Activated T-helper 1 cell treated with Interleukin-2 at 50 U/mL for 16 hours (primary cell): ENCODE measurements around the gene FXN.
"Not testable (repeated sequence)": the region's sequence is repeated elsewhere in the genome, so short reads cannot be mapped to it uniquely, and the experiment has no call there.

Experiments used
- DNase-seq: peaks from one replicate; pipeline ENCODE4 v3.0.0-alpha.2; 2020; ENCODE audit warnings: low read depth

The FXN gene

DNA sequence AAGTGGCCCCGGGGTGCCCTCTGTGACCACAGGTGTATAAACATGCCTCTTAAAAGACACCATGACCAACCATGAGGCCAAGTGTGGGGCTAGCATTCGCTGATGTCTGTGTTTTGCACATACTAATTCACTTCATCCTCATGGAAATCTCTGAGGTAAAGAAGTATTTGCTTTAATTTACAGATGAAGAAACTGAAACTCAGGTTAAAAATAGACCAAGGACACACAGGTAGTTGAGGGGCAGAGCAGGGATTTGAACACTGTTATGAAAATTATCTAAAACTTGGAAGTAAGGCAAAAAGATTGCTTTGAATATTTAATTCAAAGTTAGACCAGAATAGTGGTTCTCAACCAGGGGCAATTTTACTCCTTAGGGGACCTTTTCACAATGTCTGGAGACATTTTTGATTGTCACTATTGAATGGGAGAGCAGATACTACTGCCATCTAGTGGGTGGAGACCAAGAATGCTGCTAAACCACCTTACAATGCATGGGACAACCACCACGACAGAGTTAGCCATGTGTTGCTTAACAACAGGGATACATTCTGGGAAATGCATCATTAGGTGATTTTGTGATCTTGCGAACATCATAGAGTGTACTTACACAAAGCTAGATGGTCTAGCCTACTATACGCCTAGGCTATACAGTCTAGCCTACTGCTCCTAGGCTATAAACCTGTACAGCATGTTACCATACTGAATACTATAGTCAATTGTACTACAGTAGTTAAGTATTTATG is 8.0 kb upstream of the FXN start:
- no peak for DNase-seq

DNA sequence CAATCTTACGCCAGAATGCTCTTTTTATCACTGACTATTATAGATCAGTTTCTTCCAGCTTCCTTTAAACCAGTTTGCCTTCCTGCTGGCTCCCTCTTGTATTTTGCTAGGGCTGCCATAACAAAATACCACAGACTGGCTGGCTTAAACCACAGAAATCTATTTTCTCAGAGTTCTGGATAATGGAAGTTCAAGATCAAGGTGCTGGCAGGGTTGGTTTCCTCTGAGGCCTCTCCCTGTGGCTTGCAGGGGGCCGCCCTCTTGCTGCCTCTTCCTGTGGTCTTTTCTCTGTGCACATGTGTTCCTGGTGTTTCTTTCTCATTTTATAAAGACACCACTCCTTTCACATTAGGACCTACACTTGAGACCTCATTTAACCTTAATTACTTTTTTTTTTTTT is 6.8 kb upstream of the FXN start:
- DNase-seq = peak; percentile 12

DNA sequence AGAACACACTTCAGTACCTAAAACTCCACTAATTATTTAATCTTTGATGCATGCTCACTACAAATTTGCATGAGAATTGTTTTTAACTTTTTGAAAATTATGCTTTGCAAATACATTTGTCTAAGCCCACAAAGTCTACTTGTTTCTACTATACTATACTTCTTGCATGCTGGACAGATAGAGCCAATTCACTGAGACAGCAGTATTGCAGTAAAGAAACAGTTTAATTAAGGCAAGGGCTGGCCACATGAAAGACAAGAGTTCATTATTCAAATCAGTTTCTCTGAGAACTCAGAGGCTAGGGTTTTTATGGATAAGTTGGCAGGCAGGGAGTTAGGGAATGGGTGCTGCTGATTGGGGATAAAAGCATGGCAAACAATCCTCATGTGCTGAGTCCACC is 6.0 kb upstream of the FXN start:
- DNase-seq = no peak

DNA sequence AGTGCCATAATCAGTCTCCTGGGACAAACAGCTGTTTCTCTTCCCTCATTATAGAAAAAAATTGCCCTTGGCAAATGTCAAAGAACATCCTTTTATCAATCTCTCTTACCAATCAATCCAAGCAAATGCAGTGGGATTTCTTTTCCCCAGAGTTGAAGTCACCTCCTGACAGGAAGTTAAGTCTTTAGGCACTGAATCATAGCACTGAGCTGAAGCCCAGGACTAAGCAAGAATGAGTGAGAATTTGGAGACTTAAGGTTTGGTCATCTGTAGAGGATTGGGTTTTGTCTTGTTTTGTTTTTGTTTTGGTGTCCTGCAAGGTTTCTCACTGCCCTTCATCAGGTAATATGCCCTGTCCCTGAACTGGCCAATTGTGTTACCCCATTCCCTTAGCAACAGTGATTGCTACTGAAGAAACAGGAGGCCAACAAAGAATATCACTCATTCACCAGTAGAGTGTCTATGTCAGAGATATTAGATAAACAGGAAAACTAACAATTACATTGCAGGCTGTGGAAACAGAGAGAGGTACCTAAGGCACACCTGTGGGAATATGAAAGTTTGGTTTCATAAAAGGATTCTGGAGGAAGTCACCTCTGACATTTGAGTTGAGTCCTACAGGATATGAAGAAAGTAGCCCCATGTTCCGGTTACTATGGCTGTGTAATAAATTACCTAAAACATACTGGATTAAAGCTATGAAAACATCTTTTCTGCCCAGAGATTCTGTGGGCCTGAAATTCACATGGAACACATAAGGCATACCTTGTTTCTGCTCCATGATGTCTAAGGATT is 4.5 kb upstream of the FXN start:
- no peak for DNase-seq

DNA sequence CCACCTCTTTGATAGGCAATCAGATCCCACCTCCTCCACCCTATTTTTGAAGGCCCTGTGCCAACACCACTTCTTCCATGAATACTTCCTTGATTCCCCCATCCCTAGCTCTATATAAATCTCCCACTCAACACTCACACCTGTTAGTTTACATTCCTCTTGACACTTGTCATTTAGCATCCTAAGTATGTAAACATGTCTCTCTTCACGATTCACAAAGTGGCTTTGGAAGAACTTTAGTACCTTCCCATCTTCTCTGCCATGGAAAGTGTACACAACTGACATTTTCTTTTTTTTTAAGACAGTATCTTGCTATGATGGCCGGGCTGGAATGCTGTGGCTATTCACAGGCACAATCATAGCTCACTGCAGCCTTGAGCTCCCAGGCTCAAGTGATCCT is 1.5 kb upstream of the FXN start:
- no peak for DNase-seq

DNA sequence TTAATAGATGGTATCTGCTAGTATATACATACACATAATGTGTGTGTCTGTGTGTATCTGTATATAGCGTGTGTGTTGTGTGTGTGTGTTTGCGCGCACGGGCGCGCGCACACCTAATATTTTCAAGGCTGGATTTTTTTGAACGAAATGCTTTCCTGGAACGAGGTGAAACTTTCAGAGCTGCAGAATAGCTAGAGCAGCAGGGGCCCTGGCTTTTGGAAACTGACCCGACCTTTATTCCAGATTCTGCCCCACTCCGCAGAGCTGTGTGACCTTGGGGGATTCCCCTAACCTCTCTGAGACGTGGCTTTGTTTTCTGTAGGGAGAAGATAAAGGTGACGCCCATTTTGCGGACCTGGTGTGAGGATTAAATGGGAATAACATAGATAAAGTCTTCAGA is 757 bp downstream of the FXN start:
- no peak for DNase-seq

DNA sequence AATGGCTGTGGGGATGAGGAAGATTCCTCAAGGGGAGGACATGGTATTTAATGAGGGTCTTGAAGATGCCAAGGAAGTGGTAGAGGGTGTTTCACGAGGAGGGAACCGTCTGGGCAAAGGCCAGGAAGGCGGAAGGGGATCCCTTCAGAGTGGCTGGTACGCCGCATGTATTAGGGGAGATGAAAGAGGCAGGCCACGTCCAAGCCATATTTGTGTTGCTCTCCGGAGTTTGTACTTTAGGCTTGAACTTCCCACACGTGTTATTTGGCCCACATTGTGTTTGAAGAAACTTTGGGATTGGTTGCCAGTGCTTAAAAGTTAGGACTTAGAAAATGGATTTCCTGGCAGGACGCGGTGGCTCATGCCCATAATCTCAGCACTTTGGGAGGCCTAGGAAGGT is 1.2 kb downstream of the FXN start:
- DNase-seq = no peak

DNA sequence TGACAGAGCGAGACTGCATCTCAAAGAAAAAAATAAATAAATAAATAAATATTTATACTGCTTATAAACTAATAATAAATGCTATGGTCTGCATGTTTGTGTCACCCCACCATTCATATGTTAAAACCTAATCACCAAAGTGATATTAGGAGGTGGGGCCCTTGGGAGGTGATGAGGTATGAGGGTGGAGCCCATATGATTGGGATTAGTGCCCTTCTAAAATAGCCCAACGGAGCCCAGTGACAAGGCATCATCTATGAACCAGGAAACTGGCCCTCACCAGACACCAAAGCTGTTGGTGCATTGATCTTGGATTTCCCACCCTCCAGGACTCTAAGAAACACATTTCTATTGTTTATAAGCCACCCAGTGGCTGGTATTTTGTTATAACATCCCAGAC is 5.1 kb downstream of the FXN start:
- no peak for DNase-seq

DNA sequence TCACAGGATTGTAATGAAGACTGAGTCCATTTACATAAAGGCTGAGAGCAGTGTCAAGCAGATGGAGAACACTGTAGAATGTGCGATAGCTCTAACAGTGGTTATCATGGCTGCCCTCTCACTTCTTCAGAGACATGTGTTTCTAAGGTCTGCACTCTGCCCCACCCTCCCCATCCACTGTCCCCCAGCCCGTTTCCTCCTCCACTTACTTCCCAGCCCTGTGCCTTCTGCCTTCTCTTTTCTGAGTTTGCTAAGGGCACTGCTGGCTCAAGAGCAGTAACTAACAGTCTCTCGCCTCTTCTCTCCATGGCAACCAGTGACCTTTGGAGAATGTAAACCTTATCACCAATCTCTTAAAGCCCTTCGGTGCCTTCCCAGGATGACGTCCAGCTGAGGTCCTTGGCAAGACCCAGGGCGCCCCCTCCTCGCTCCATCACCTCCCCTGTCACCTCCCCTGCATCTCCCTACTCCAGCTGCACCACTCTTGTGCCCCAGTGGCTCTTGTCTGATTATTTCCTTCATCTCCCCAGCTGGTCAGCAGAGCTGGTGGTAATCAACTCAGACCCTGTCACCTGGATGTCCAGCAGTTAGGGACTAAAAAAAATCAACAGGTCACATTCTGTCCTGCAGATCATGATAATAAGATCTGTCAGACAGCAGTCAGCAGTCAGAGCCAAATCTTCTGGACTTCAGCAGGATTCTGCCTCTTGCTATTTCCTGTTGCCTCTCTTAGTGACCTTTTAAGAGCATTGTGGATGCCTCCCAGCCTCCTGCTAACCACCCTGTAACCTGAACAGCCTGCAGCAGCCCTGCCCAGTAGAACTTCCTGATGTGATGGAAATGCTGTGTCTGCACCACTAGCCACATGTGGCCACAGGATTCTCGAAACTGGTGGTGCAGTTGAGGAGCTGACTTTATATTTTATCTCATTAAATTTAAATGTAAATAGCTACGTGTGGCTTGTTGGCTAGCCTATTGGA is 9.0 kb downstream of the FXN start:
- no peak for DNase-seq

DNA sequence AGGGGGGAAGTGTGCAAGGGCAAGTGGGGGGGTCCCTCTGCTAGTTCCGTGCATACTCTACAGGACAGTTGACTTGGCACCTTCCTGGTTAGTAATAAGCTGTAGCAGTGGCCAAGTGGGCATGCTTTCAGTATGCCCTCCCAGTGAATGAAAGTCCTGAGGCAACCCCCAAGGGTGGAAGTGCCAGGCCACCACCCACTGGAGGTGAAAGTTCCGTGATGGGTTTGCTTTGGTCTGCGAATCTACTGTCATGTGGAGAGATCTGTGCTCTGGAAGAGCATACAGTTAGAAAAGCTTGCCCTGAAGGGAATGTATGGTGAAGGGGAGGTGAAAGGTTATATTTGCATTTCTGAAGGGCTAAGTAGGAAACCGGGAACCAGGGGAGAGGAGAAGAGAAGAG is 10.3 kb downstream of the FXN start:
- DNase-seq = no peak

DNA sequence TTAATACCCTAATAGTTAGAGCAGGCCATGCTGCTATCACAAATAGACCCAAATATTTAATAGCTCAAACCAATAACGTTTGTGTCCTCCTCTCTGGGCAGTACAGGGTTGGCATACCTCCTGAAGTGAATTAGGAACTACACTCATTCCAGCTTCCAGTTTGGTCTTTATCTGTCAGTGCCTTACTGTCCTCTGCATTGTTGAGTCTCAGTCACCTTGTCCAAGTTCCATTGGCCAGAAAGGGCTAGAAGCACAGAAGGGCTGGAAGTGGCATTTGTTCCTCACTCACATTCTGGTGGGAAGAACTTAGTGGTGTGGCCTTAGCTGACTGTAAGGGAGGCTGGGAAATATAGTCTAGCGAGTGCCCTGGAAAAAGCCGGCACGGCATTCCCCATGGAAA is 11.2 kb downstream of the FXN start:
- DNase-seq = no peak

DNA sequence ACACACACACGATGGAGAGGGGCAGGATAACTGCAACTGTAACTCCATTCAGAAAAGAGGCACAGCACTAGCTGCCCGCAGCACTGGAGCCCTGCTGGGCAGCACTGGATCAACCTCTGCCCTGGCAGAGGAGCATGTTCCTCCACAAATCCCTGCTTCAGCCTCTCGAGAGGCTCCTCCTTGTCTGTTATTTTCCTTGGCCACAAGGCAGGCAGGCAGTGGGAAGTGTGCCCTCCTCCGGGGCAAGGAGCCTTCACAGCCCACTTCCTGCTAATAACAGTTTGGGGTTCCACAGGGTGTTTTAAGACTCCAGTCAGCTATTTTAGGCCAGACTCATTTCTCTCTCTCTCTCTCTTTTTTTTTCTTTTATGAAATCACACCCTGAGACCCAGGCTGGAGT is 11.8 kb downstream of the FXN start:
- no peak for DNase-seq

DNA sequence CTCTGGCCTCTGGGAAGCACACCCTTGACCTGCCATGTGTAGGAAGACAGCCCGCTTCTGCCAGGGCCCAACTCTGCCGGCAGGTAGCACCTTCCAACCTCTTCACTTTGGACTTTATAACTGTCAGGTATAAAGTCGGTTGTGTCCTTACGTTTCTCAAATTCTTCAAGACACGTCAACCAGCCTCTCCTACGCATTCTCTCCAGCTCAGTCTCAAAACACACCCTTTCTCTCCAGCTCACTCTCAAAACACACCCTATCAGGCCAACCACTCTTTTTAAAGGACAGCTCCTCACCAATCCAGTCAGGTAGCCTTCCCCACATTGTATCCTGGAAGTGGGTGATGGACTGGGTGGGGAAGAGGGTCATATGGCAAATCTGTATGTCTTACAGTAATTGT is 13.5 kb downstream of the FXN start:
- no peak for DNase-seq

DNA sequence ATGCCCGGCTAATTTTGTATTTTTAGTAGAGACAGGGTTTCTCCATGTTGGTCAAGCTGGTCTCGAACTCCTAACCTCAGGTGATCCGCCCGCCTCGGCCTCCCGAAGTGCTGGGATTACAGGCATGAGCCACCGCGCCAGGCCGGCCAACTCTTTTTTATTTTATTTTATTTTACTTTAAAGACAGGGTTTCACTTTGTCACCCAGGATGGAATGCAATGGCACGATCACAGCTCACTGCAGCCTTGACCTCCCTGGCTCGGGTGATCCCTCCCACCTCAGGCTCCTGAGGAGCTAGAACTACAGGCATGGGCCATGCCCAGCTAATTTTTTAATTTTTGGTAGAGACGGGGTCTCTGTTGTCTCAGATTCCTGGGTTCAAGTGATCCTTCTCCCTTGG is 15.4 kb downstream of the FXN start:
- not testable (repeated sequence) for DNase-seq

DNA sequence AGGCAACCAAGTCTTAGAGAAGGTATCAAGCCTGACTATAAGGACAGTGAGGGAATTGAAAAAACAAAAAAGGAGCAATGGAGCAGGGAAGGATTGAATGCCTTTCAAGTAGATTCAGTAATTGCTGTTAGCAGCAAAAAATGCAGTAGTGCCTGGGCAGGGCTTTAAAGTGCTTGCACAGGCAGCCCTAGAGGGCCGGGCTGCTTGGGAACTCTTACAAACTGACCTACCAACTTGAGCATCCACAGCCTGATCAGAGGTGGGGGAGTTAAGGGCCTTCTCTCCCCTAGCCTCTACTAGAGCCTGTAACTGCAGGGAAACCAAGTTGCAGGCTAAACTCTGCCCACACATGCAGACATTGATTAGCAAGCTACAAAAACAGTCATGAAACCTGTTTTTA is 19.4 kb downstream of the FXN start:
- DNase-seq = no peak

DNA sequence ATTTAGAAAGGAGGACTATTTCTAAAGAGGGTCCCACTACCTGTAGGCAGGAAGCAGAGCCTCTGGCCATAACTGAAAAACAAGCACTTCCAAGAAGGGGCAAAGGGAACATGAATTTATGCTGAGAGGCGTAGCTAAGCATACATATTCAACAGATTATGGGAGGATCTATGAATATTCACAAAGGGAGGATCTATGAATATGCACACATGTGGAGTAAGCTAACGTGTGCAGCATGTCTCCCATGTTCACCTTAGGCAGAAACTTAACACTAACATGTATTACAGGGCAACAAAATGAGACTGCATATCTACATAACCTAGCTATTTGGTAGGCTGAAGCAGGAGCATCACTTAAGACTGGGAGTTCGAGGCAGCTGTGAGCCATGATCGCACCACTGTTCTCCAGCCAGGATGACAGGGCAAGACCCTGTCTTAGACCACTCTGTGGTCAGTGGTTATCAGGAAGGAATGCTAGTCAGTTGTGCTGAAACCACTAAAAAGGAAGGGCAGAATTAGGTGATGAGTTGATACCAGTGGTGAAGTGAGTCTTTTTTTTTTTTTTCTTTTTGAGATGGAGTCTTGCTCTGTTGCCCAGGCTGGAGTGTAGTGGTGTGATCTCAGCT is 20.8 kb downstream of the FXN start:
- no peak for DNase-seq

DNA sequence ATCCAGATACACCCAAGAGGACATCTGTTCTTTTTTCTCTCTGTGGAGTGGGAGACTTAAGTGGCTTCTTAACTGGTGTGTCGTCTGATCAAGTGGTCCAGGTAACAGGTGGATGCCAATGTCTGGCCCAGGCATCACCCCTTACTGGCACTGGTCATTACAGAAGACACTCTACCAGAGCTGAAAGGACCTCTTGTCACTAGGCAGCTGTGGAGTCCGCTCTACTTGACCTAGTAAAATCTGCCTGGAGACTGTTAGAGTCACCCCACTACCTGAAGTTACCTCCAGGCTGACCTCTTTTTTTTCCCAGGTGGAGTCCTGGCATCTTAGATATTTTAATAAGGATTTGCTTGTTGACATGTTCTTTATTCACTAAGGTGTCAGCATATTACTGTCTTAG is 22.5 kb downstream of the FXN start:
- DNase-seq = no peak

DNA sequence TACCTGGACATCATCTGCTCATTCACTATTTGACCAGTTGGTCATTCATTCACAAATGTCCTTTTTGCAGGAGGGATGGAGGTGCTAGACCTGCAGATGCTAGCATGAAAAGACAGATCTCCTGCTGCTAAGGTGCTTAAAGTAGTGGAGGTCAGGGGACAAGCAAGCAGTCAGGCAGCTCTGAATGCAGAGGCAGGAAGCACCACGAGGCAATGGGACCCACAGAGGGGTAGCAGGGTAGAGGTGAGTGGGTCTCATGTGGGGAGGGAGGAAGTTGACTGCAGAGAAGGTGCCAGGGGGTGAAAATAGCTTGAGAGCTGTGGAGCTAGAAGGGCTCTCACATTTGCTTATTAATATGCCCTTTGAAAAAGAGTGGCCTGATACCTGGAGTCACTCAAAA is 25.2 kb downstream of the FXN start:
- DNase-seq = no peak

DNA sequence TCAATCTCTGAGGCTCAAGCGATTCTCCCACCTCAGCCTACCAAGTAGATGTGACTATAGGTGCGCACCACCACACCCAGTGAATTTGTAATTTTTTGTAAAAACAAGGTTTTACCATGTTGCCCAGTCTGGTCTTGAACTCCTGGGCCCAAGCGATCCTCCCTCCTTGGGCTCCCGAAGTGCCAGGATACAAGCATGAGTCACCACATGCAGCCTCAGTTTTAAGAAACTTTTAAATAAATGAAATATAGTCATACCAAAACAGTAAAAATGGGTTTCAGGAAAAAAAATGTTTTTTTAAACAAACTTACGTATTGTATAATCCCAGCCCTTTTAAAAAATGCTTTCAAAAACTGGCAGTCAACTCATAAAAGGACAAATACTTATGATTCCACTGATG is 26.6 kb downstream of the FXN start:
- DNase-seq = no peak

DNA sequence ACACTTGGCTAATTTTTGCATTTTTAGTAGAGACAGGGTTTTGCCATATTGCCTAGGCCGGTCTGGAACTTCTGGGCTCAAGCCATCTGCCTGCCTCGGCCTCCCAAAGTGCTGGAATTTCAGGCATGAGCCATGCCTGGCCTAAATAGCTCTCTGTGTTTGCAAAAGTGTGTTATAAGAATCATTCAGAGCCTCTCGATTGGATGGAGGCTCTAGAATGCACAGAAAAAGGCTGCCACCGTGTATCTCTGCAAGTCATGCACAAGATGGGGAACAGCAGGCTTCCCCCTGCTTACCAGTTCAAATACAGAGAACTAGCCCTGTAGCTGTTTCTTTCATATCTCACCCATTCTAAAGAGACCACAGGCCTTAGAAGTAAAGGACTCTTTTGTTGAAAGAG is 28.3 kb downstream of the FXN start:
- DNase-seq = no peak

DNA sequence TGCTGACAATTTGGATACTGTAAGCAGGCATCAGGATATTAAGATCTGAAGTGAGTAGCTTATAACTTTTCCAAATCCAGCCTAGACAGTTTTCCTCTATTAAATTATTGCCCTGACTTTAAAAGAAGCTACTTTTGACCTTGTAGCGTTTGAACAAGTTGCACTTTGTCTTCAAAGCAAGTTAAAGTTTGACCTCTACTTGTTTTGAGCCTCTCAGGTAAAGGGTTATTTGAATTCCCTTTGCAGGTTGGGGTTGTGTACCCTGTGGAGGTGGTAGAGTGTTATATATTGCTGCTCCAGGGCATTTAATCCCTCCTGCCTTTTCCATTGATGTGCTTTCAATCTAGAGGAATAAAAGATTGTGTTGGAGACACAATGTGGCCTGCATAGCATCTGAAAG is 30.1 kb downstream of the FXN start:
- no peak for DNase-seq

DNA sequence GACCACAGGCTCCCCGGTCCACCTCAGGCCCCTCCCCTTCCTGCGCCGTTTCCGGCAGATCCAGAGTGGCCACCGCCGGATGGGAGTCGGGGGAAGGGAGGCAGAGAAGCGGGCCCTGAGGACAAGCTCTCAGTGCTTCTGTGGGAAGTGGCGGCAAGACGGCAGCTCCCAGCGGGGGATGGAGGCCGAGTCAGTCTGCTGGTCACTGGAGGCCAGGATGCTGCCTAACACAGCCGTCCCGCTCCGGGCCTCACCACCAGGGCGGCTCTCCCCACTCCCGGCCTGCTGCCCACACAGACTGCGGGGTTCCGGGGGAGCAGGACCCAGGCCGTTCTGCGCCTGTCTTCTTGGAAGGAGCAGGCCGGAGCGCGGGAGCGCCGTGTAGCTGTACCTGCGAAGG is 31.4 kb downstream of the FXN start:
- no peak for DNase-seq
